ENCODE results near the gene HIVEP2.
A peak's percentile ranks its signal among the peaks of the same experiment; 100 is the strongest.

HIVEP2 gene

GRCh38 chr6:142752348-142752747 is 192.6 kb downstream of the HIVEP2 start:
- H3K36me3 ChIP-seq (ENCODE audit: control insufficient read depth, insufficient read depth, low read length), result no peaks in the 10 kb centered on the region
- no peak overlapping the region for H3K4me2 ChIP-seq (ENCODE audit: low read length)
- no peak overlapping the region for H3K27ac ChIP-seq
- H2AFZ ChIP-seq, result no peak overlapping the region
- no peaks in the 10 kb centered on the region for H3K79me2 ChIP-seq
- no peak overlapping the region for H3K9ac ChIP-seq
- no peaks in the 10 kb centered on the region for H3K4me1 ChIP-seq
- no peaks in the 10 kb centered on the region for H3K9me3 ChIP-seq (ENCODE audit: control insufficient read depth, low read length)
- no peak overlapping the region for H3K4me3 ChIP-seq (ENCODE audit: low read depth, low read length)
- TF ChIP-seq CTCF (IDR thresholded peaks at IDR 0.05), result no peak
- no peaks in the 10 kb centered on the region for H3K27me3 ChIP-seq (ENCODE audit: control insufficient read depth, insufficient read depth, low read length)

GRCh38 chr6:142751452-142751851 is 193.5 kb downstream of the HIVEP2 start:
- no peak for TF ChIP-seq CTCF (IDR thresholded peaks at IDR 0.05)
- no peaks in the 10 kb centered on the region for H3K4me1 ChIP-seq
- no peak overlapping the region for H3K4me3 ChIP-seq (ENCODE audit: low read depth, low read length)
- H3K9me3 ChIP-seq (ENCODE audit: control insufficient read depth, low read length), result no peaks in the 10 kb centered on the region
- no peak overlapping the region for H2AFZ ChIP-seq
- H3K36me3 ChIP-seq (ENCODE audit: control insufficient read depth, insufficient read depth, low read length), result no peaks in the 10 kb centered on the region
- H3K4me2 ChIP-seq (ENCODE audit: low read length), result no peak overlapping the region
- no peaks in the 10 kb centered on the region for H3K27me3 ChIP-seq (ENCODE audit: control insufficient read depth, insufficient read depth, low read length)
- no peak overlapping the region for H3K9ac ChIP-seq
- no peak overlapping the region for H3K27ac ChIP-seq
- H3K79me2 ChIP-seq, result no peaks in the 10 kb centered on the region

- H2AFZ ChIP-seq, result no peak overlapping the region
- no peaks in the 10 kb centered on the region for H3K27me3 ChIP-seq (ENCODE audit: control insufficient read depth, insufficient read depth, low read length)
- no peaks in the 10 kb centered on the region for H3K9me3 ChIP-seq (ENCODE audit: control insufficient read depth, low read length)
- no peak overlapping the region for H3K27ac ChIP-seq
- H3K4me2 ChIP-seq (ENCODE audit: low read length), result no peak overlapping the region
- H3K4me1 ChIP-seq, result no peaks in the 10 kb centered on the region
- no peak overlapping the region for H3K9ac ChIP-seq
- H3K4me3 ChIP-seq (ENCODE audit: low read depth, low read length), result no peak overlapping the region
- no peak for TF ChIP-seq CTCF (IDR thresholded peaks at IDR 0.05)
- no peaks in the 10 kb centered on the region for H3K79me2 ChIP-seq
- no peaks in the 10 kb centered on the region for H3K36me3 ChIP-seq (ENCODE audit: control insufficient read depth, insufficient read depth, low read length)
Measured at GRCh38 chr6:142750998-142751397, 194.0 kb downstream of the HIVEP2 start.

- no peaks in the 10 kb centered on the region for H3K4me1 ChIP-seq
- H2AFZ ChIP-seq, result no peak overlapping the region
- H3K4me2 ChIP-seq (ENCODE audit: low read length), result no peak overlapping the region
- H3K27ac ChIP-seq, result no peak overlapping the region
- TF ChIP-seq CTCF (IDR thresholded peaks at IDR 0.05), result no peak
- no peaks in the 10 kb centered on the region for H3K27me3 ChIP-seq (ENCODE audit: control insufficient read depth, insufficient read depth, low read length)
- no peak overlapping the region for H3K9ac ChIP-seq
- H3K9me3 ChIP-seq (ENCODE audit: control insufficient read depth, low read length), result no peaks in the 10 kb centered on the region
- no peak overlapping the region for H3K4me3 ChIP-seq (ENCODE audit: low read depth, low read length)
- no peaks in the 10 kb centered on the region for H3K36me3 ChIP-seq (ENCODE audit: control insufficient read depth, insufficient read depth, low read length)
- no peaks in the 10 kb centered on the region for H3K79me2 ChIP-seq
Measured at GRCh38 chr6:142749556-142749955, 195.4 kb downstream of the HIVEP2 start.

GRCh38 chr6:142746524-142746923 is 198.5 kb downstream of the HIVEP2 start:
- Histone ChIP-seq H3K9me3 (ENCODE audit: control insufficient read depth, low read length) (no peaks in the 10 kb centered on the region), H3K36me3 (ENCODE audit: control insufficient read depth, insufficient read depth, low read length) (no peaks in the 10 kb centered on the region), H3K4me3 (ENCODE audit: low read depth, low read length) (no peak overlapping the region), H3K79me2 (no peaks in the 10 kb centered on the region), H2AFZ (no peak overlapping the region), H3K4me2 (ENCODE audit: low read length) (no peak overlapping the region), H3K27me3 (ENCODE audit: control insufficient read depth, insufficient read depth, low read length) (no peaks in the 10 kb centered on the region), H3K27ac (no peak overlapping the region), H3K4me1 (no peaks in the 10 kb centered on the region), H3K9ac (no peak overlapping the region)
- peak; percentile 27 for TF ChIP-seq CTCF (IDR thresholded peaks at IDR 0.05)

All from parathyroid adenoma (tissue), 2 donors.